ENCODE data around the gene ARVCF.

- TF ChIP-seq POLR2A (IDR thresholded peaks at IDR 0.05) = no peak
- TF ChIP-seq, protein P1, sequence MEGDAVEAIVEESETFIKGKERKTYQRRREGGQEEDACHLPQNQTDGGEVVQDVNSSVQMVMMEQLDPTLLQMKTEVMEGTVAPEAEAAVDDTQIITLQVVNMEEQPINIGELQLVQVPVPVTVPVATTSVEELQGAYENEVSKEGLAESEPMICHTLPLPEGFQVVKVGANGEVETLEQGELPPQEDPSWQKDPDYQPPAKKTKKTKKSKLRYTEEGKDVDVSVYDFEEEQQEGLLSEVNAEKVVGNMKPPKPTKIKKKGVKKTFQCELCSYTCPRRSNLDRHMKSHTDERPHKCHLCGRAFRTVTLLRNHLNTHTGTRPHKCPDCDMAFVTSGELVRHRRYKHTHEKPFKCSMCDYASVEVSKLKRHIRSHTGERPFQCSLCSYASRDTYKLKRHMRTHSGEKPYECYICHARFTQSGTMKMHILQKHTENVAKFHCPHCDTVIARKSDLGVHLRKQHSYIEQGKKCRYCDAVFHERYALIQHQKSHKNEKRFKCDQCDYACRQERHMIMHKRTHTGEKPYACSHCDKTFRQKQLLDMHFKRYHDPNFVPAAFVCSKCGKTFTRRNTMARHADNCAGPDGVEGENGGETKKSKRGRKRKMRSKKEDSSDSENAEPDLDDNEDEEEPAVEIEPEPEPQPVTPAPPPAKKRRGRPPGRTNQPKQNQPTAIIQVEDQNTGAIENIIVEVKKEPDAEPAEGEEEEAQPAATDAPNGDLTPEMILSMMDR (IDR thresholded peaks at IDR 0.05) = no peak
Observed at GRCh38 chr22:19948057-19948760, 68.4 kb downstream of the ARVCF start.
